Endothelial cell of umbilical vein (primary cell): ENCODE results near the gene GATAD2A. TPM values are rescaled to one million over a fixed set of nuclear protein-coding genes. Genes with fewer than 3 reads are reported as not detected.

ENCODE experiments used
- BruUV-seq: library from RNA; stranded (reverse); fragments of 400-500 nt; replicated peaks from 2 replicates; lab custom pipeline; 2021; lab: Mats Ljungman, UMichigan
- CTCF ChIA-PET: fragments of 300-600, 350-600 bp; sonication (Branson Sonifier 250); formaldehyde crosslinking; loops from one replicate; lab custom pipeline; 2021; ENCODE audit warnings: antibody characterized with exemption, inconsistent platforms; lab: Charles Lee
- POLR2A ChIA-PET: fragments of 300-600, 350-600 bp; sonication (Branson Sonifier 250); formaldehyde crosslinking; loops from one replicate; lab custom pipeline; 2021; ENCODE audit warnings: antibody characterized with exemption, inconsistent platforms; lab: Charles Lee
- DNase-seq: peaks from one replicate; pipeline ENCODE4 v3.0.0-alpha.2; 2011; ENCODE audit warnings: low read depth, low spot score
- FAIRE-seq: peaks from 2 replicates; lab custom pipeline; 2011; peaks lifted over from hg19 to GRCh38; lab: Jason Lieb, UNC
- H2AFZ ChIP-seq: 2 replicates; pipeline ENCODE4 v1.6.0; 2012; ENCODE audit warnings: low read depth, low read length, control low read depth, inconsistent platforms
- H3K27ac ChIP-seq: 2 replicates; pipeline ENCODE4 v1.5.1; 2011; ENCODE audit warnings: low read depth, mild to moderate bottlenecking, control low read depth, low read length, moderate library complexity; ENCODE audit not compliant: insufficient read depth
- H3K27me3 ChIP-seq, 2 experiments: 2 replicates each; pipeline versions ENCODE4 v1.6.0 to v1.6.1; 2011; ENCODE audit warnings: low read length in 2 of 2, mixed read lengths in 1 of 2; ENCODE audit not compliant: control insufficient read depth in 2 of 2, insufficient read depth in 2 of 2
- H3K36me3 ChIP-seq, 2 experiments: 2 replicates in 1 of 2; 3 replicates in 1 of 2; pipeline ENCODE4 v1.5.1; 2011; ENCODE audit warnings: low read length in 2 of 2, mild to moderate bottlenecking in 1 of 2, moderate library complexity in 1 of 2; ENCODE audit not compliant: control insufficient read depth in 2 of 2, insufficient read depth in 2 of 2; ENCODE audit errors: extremely low read depth in 1 of 2
- H3K4me1 ChIP-seq: 3 replicates; pipeline ENCODE4 v1.5.1; 2011; ENCODE audit warnings: mild to moderate bottlenecking, low read length; ENCODE audit not compliant: control insufficient read depth, insufficient read depth; ENCODE audit errors: extremely low read depth
- H3K4me2 ChIP-seq: 2 replicates; pipeline ENCODE4 v1.6.1; 2011; ENCODE audit warnings: low read length, control low read depth, mixed read lengths; ENCODE audit not compliant: insufficient read depth
- H3K4me3 ChIP-seq, 3 experiments: fragments of 200-600 bp in 1 of 3; sonication (generic), shearing (Covaris generic) in 1 of 3; replicated peaks in 1 of 3; 2 replicates each; pipeline ENCODE4 v1.5.1; 2011 to 2016; ENCODE audit warnings: control low read depth in 3 of 3, low read length in 3 of 3, mild to moderate bottlenecking in 2 of 3, inconsistent platforms in 1 of 3, low read depth in 1 of 3, moderate library complexity in 1 of 3; ENCODE audit not compliant: insufficient read depth in 1 of 3
- H3K79me2 ChIP-seq: 2 replicates; pipeline ENCODE4 v1.6.0; 2012; ENCODE audit warnings: low read length, inconsistent platforms; ENCODE audit not compliant: control insufficient read depth, insufficient read depth
- H3K9ac ChIP-seq: replicated peaks from 2 replicates; pipeline ENCODE3; 2011; ENCODE audit warnings: low read length, control low read depth; ENCODE audit not compliant: insufficient read depth; ENCODE audit errors: extremely low read depth
- H3K9me1 ChIP-seq: replicated peaks from 3 replicates; pipeline ENCODE4 v1.6.0; 2011; ENCODE audit warnings: mild to moderate bottlenecking, low read length; ENCODE audit not compliant: control insufficient read depth, insufficient read depth; ENCODE audit errors: extremely low read depth
- H3K9me3 ChIP-seq: replicated peaks from 2 replicates; pipeline ENCODE4 v1.5.1; 2012; ENCODE audit warnings: low read length, inconsistent platforms; ENCODE audit not compliant: control insufficient read depth, insufficient read depth
- H4K20me1 ChIP-seq: replicated peaks from 2 replicates; pipeline ENCODE3; 2011; ENCODE audit warnings: mild to moderate bottlenecking, low read length; ENCODE audit not compliant: control insufficient read depth, insufficient read depth; ENCODE audit errors: extremely low read depth
- EZH2 ChIP-seq: IDR thresholded peaks from 2 replicates; pipeline ENCODE4 v1.6.1; 2012; ENCODE audit warnings: borderline replicate concordance, low read depth, mild to moderate bottlenecking, moderate library complexity, low read length, inconsistent platforms; ENCODE audit not compliant: severe bottlenecking
- FOS ChIP-seq: IDR thresholded peaks from 2 replicates; pipeline ENCODE4 v1.6.1; 2011; ENCODE audit warnings: mild to moderate bottlenecking, low read length, moderate library complexity, borderline replicate concordance; ENCODE audit not compliant: insufficient read depth
- GATA2 ChIP-seq: IDR thresholded peaks from 2 replicates; pipeline ENCODE4 v1.7.0; 2011; ENCODE audit warnings: low read depth, mild to moderate bottlenecking, moderate library complexity, mixed read lengths, low read length; ENCODE audit not compliant: insufficient read length, insufficient read depth
- JUN ChIP-seq: IDR thresholded peaks from 2 replicates; pipeline ENCODE4 v1.6.1; 2011; ENCODE audit warnings: borderline replicate concordance, low read depth; ENCODE audit not compliant: insufficient read length, insufficient read depth
- MYC ChIP-seq: IDR thresholded peaks from one replicate; pipeline ENCODE4 v1.6.1; 2011; ENCODE audit warnings: mild to moderate bottlenecking, low read depth, low read length
- POLR2A ChIP-seq: IDR thresholded peaks from 2 replicates; pipeline ENCODE4 v1.6.1; 2012; ENCODE audit warnings: low read depth, mild to moderate bottlenecking, control low read depth, low read length
- POLR2AphosphoS5 ChIP-seq: IDR thresholded peaks from 2 replicates; pipeline ENCODE4 v1.6.1; 2012; ENCODE audit warnings: low read depth, mild to moderate bottlenecking, control low read depth, low read length, moderate library complexity; ENCODE audit not compliant: insufficient read depth
- dilution Hi-C: fragments of 300-500 bp; cut with MboI; formaldehyde crosslinking; loops from one replicate; pipeline ENCODE4 v1.15.0; 2019; ENCODE audit warnings: low sequenced_read_pairs; ENCODE audit not compliant: extremely low pct_ligation_motif_present
- intact Hi-C: fragments of 100-400 bp; cut with micrococcal nuclease; formaldehyde crosslinking; loops from one replicate; pipeline ENCODE4 v1.10.0; 2022
- polyA plus RNA-seq, 4 experiments: library from polyadenylated mRNA; depleted of rRNA in 3 of 4; stranded (reverse) in 3 of 4; unstranded in 1 of 4; fragments of >200 nt; gene quantifications; 2 replicates each; pipeline versions ENCODE4 v1.2.1 to v1.2.3, GENCODE V29; 2011 to 2012; ENCODE audit warnings: missing spikeins in 1 of 4
- total RNA-seq: library from RNA; stranded (reverse); gene quantifications from 2 replicates; pipeline ENCODE4 v1.2.3, GENCODE V29; 2021
- TF ChIP-seq, protein P1 (sequence below): IDR thresholded peaks from 2 replicates; pipeline ENCODE4 v1.6.1; 2011; ENCODE audit not compliant: insufficient read depth, insufficient read length
- TF ChIP-seq, protein P2 (sequence below), 2 donors: IDR thresholded peaks; 1 replicate in 1 of 2; 2 replicates in 1 of 2; pipeline ENCODE4 v1.5.1; 2011; ENCODE audit warnings: low read length in 2 of 2, mild to moderate bottlenecking in 2 of 2, moderate library complexity in 2 of 2, control low read depth in 1 of 2, inconsistent platforms in 1 of 2, low read depth in 1 of 2; ENCODE audit not compliant: insufficient read depth in 1 of 2; ENCODE audit errors: extremely low read depth in 1 of 2

Gene GATAD2A
- total and polyA plus RNA-seq, 2 donors (not counting 3 experiments of a cell fraction or from before 2014, with no cell fraction given), result 27.3 to 134 TPM

DNA sequence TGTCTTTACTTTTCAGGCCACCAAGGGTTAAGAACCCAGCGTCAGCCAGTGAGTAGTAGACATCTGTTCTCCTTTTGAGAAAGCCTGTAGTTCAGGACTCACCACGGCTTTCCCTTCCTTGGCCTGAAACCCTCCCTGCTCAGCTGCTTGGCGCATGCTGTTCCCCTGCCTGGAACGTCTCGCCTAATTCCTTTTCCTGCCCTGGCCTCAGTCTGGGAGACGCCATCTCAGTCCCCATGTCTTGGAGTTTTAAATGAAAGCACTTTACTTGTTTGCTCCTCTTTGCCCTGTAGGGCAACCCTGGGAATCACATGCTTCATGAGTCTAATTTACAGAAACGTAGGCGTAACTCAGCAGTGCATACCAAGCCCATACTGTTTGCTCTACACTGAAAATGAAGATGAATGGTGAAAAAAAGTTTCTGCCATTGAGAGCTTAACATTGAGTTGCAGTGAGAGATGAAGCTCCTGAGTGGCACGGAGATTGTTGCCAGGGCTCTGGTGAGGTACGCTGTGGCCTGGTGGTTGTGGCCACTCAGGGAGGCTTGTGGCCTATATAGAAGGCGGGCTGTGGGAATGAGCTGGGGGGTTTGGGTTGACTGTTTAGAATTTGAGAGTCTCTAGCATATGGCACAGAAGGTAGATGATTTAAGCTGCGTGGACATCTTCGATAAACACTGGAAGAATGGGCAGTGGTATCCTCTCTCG is 52.8 kb downstream of the GATAD2A start:
- H3K4me1 ChIP-seq, result peaks cover 56% of the 10 kb centered on the region
- no peaks in the 10 kb centered on the region for H4K20me1 ChIP-seq

More for the DNA sequence above, 52.8 kb downstream of the GATAD2A start:
- POLR2A ChIA-PET, result no interaction called here
- TF ChIP-seq MYC (no peak), FOS (no peak), GATA2 (no peak), POLR2A (no peak), POLR2AphosphoS5 (no peak), EZH2 (no peak), JUN (no peak)
- TF ChIP-seq, protein P1, sequence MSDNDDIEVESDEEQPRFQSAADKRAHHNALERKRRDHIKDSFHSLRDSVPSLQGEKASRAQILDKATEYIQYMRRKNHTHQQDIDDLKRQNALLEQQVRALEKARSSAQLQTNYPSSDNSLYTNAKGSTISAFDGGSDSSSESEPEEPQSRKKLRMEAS, result no peak
- TF ChIP-seq, protein P2, sequence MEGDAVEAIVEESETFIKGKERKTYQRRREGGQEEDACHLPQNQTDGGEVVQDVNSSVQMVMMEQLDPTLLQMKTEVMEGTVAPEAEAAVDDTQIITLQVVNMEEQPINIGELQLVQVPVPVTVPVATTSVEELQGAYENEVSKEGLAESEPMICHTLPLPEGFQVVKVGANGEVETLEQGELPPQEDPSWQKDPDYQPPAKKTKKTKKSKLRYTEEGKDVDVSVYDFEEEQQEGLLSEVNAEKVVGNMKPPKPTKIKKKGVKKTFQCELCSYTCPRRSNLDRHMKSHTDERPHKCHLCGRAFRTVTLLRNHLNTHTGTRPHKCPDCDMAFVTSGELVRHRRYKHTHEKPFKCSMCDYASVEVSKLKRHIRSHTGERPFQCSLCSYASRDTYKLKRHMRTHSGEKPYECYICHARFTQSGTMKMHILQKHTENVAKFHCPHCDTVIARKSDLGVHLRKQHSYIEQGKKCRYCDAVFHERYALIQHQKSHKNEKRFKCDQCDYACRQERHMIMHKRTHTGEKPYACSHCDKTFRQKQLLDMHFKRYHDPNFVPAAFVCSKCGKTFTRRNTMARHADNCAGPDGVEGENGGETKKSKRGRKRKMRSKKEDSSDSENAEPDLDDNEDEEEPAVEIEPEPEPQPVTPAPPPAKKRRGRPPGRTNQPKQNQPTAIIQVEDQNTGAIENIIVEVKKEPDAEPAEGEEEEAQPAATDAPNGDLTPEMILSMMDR (IDR thresholded peaks at IDR 0.05; ENCODE audit: extremely low read depth in 1 of 2, insufficient read depth in 1 of 2, low read depth in 1 of 2, low read length in 2 of 2), result no peak
- Histone ChIP-seq H3K79me2 (peaks cover 90% of the 10 kb centered on the region), H3K9me1 (no peaks in the 10 kb centered on the region), H3K9ac (no peak overlapping the region), H3K4me2 (no peak overlapping the region), H3K4me3 (no peak overlapping the region), H3K27me3 (no peaks in the 10 kb centered on the region), H3K36me3 (peaks cover 0 to 3% of the 10 kb centered on the region in 2 experiments), H3K27ac (peak overlapping the region; percentile 91), H2AFZ (no peak overlapping the region), H3K9me3 (no peaks in the 10 kb centered on the region)
- dilution Hi-C loops, result no loop called here
- no peak for DNase-seq
- no TSS peak for BruUV-seq
- peak; percentile 38 for FAIRE-seq
- CTCF ChIA-PET, result interaction anchor here (1.0 to 2.3 kb wide), 5 partner anchors 10 to 116 kb away, joined by 3 to 9 read pairs (median 7); partner anchors contain the start of gene GATAD2A
- intact Hi-C loops, result no loop called here
